OCI-LY7 (cell line): ENCODE measurements around the gene NKX6-2.

Experiments used
- CTCF ChIP-seq: fragments of 200-600 bp; sonication (generic); conservative IDR thresholded peaks from 2 replicates; pipeline ENCODE4 v1.5.1; 2014; ENCODE audit warnings: mild to moderate bottlenecking, antibody characterized with exemption, low read length, moderate library complexity, mixed read lengths
- EZH2phosphoT487 ChIP-seq: fragments of 200-600 bp; sonication (generic); IDR thresholded peaks from 2 replicates; pipeline ENCODE4 v1.6.1; 2018; ENCODE audit warnings: low read depth, borderline replicate concordance, mild to moderate bottlenecking, mixed run types, antibody characterized with exemption, low read length, moderate library complexity, mixed read lengths

DNA sequence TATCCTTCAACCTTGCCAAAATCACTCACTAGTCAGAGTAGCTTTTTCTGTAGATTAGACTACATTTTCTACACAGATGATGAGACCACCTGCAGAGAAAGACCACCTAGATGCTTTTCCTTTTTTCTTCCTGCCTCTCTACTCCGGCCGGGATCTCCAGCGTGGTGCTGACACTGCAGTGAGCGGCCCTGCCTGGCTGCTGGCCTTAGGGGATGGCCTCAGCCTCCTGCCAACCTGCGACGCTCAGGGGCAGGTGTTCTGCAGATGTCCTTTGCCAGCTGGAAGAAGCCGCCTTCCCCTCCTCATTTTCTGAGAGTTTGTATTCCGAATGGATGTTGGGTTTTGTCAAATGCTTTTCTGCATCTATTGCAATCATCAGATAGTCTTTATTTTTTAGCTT lies 43.5 kb upstream of the NKX6-2 start:
- TF ChIP-seq CTCF: no peak
- TF ChIP-seq EZH2phosphoT487: no peak
